ENCODE measurements around the gene IFNA7.
"Not testable (repeated sequence)": the region's sequence is repeated elsewhere in the genome, so short reads cannot be mapped to it uniquely, and the experiment has no call there.

The IFNA7 gene

GRCh38 chr9:21182810-21183736 lies 18.9 kb downstream of the IFNA7 start:
- not testable (repeated sequence) for DNase-seq (ENCODE audit: low spot score)

GRCh38 chr9:21174671-21175070 lies 27.3 kb downstream of the IFNA7 start:
- no peak for DNase-seq (ENCODE audit: low spot score)

DNA sequence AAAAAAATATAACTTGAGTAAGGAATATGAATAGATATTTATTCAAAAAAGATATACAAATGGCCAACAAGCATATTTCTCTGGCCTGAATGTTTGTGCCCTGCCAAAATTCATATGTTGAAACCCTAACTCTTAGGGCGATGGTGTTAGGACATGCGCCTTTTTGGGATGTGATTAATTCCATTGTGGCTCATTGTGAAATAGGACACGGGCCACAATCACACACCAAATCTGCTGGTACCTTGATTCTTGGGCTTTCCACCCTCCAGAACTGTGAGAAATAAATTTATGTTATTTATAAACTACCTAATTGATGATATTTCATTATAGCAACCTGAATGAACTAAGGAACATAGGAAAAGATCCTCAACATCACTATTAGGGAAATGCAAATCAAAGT lies 29.8 kb downstream of the IFNA7 start:
- no peak for DNase-seq (ENCODE audit: low spot score)

- DNase-seq (ENCODE audit: low spot score) = no peak
These were observed 30.7 kb downstream of the IFNA7 start for GRCh38 chr9:21171351-21171750.

DNA sequence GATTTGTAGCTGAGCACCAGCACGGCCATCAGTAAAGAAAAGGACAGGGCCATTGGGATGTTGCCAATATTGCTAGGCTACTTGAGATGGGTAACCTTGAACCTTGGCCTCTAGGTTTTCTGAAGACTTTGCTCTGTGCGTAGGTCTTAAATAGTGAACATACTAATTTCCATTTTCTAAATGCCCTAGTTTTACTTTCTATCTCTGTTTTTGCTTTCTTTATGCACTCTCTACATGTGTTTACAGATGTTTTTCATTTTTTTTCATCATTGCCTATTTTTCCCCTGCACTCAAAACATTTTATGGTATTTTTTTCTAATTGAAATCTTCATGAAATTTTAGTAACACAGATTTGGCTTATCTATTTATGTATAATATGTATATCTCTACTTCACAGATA lies 35.4 kb downstream of the IFNA7 start, which contains the start of gene IFNA21:
IFNA21 (minus strand) TSS at position 101 of the 400 bp plus-strand sequence; CDS start at position 53, 48 bp downstream.
- not testable (repeated sequence) for DNase-seq (ENCODE audit: low spot score)

DNA sequence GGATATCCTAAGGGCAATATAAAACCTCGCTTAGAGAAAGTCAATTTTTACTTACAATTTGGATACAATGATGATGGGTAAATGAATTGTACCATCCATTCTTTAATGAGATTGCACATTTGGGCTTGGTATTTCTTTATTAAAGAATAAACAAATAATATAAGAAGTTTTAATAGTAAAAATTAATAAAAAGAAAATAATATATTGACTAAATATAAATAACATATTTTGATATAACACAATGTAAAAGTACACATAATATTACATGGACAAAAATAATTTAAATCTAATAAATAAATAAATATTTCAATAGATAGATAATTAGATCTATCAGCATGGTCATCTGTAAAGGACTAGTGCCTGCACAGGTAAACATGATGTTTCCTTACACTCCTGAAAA lies 36.5 kb downstream of the IFNA7 start:
- DNase-seq (ENCODE audit: low spot score) = no peak

DNA sequence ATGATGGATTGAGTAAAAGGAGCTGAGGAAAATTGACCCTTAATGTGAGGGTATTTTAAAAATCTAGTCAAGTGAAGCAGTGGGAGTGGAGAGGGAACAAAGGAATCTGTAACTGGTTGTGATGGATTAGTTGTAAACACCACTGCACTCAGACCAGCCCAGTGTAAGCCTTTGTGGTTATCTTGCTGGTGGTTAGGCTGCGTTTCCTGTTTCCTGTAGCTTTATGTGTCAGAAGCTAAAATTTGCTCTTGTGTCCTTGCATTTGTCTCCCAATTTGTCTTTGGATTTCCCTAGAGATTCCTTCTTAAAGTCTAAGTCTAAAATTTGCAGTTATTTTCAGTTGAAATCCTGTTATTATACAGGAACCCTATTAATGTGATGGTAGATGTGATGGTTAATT lies 41.8 kb downstream of the IFNA7 start:
- DNase-seq (ENCODE audit: low spot score) = no peak

GRCh38 chr9:21155501-21155900 lies 46.5 kb downstream of the IFNA7 start:
- no peak for DNase-seq (ENCODE audit: low spot score)

GRCh38 chr9:21154018-21154608 lies 47.9 kb downstream of the IFNA7 start:
- no peak for DNase-seq (ENCODE audit: low spot score)

- no peak for DNase-seq (ENCODE audit: low spot score)
These were observed 48.5 kb downstream of the IFNA7 start for GRCh38 chr9:21153336-21154017.
